ENCODE data around the gene ING5. TPM values are rescaled to one million over a fixed set of nuclear protein-coding genes. Genes with fewer than 3 reads are reported as not detected.

The ING5 gene
- total RNA-seq, 1 experiment from 2014 or later, result 45.9 TPM

DNA sequence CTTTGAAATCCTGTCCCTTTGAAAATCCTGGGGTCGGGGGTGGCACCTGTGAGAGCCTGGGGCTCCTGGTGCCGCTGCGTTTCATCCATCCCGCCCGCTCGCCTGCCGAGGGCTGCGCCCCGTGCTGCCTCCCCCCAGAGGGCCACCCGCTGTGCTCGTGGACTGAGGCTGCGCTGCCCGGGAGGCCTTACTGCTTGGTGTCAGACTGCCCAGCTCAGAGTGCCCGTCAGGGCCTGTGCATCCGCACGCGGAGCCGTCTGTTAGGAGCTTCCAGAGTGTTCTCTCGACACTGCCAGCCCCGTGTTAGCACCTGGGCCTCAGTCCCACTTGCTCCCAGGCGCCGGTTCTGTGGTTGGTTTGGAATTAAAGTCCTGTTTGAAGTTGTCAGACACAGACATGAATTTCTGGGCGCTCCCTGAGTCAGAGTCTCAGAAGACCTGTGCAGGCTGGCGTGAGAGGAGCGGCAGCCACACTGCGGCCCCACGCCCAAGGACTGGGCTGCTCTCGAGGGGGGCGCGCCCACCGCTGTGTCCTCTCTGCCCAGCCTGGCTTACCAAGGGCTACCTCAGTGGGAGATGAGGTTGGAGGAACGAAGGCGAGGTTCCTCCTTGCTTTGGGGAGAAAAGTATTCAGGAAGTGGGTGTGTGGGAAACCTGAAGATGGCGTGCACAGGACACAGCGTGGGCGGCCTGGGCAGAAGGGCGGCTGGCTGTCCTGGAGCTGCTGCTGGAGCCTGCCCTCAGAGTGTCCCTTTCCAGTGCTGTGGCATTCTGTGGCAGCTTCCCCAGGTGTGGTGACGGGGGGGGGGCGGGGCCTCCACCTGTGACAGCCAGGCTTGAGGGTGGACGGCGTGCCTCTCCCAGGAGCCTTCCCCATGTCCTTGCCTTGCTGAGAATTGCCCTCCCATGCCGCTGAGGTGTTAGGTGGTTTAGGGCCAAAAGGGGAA is 29.3 kb upstream of the ING5 start:
- no peak for ATAC-seq
- TF ChIP-seq ELF1 (IDR thresholded peaks at IDR 0.05; ENCODE audit: borderline replicate concordance, low read depth), result no peak
- no peaks in the 10 kb centered on the region for H3K9me3 ChIP-seq (ENCODE audit: control insufficient read depth in 1 of 2, insufficient read depth in 1 of 2, low read depth in 1 of 2, low read length in 2 of 2)
- H2AFZ ChIP-seq (ENCODE audit: low read depth, low read length, poor library complexity, severe bottlenecking), result no peak overlapping the region
- intact Hi-C loops (cut with micrococcal nuclease), result no loop called here
- H3K79me2 ChIP-seq (ENCODE audit: insufficient read depth, low read length), result no peaks in the 10 kb centered on the region
- H3K9ac ChIP-seq (ENCODE audit: low read length), result no peak overlapping the region
- POLR2A ChIA-PET, result no interaction called here
- RAD21 ChIA-PET (ENCODE audit: low non-redundant PET in 1 of 2, low total read pairs in 2 of 2, uncharacterized antibody in 2 of 2, unreplicated experiment in 2 of 2), result no interaction called here
- CTCF ChIA-PET, result no interaction called here
- H4K20me1 ChIP-seq (ENCODE audit: insufficient read depth), result no peaks in the 10 kb centered on the region
- no peak overlapping the region for H3K4me3 ChIP-seq (replicated peaks in 1 of 2; ENCODE audit: low read depth in 1 of 2, low read length in 2 of 2)
- H3K36me3 ChIP-seq (ENCODE audit: control insufficient read depth in 1 of 2, insufficient read depth in 2 of 2, low read length in 2 of 2), result peaks cover 15 to 21% of the 10 kb centered on the region in 2 experiments
- H3K9me2 ChIP-seq (ENCODE audit: insufficient read depth), result no peaks in the 10 kb centered on the region
- BruUV-seq (replicated peaks), result TSS peak; percentile 24
- H3K4me2 ChIP-seq (ENCODE audit: low read length), result no peak overlapping the region
- no peak for DNase-seq (ENCODE audit: low read depth, low spot score)
- H3K4me1 ChIP-seq (ENCODE audit: control insufficient read depth in 1 of 2, insufficient read depth in 2 of 2, low read length in 2 of 2), result peaks cover 0 to 3% of the 10 kb centered on the region in 2 experiments; a peak in 2 of 4 replicates
- H3K27me3 ChIP-seq (ENCODE audit: insufficient read depth, low read length), result no peaks in the 10 kb centered on the region
- no peak overlapping the region for H3K27ac ChIP-seq (ENCODE audit: low read depth, low read length)

GRCh38 chr2:241673189-241673663 is 28.6 kb upstream of the ING5 start:
- no TSS peak for BruUV-seq (replicated peaks)
- H3K9me2 ChIP-seq (ENCODE audit: insufficient read depth), result no peaks in the 10 kb centered on the region
- DNase-seq (ENCODE audit: low read depth, low spot score), result no peak
- intact Hi-C loops (cut with micrococcal nuclease), result no loop called here
- H2AFZ ChIP-seq (ENCODE audit: low read depth, low read length, poor library complexity, severe bottlenecking), result no peak overlapping the region
- H4K20me1 ChIP-seq (ENCODE audit: insufficient read depth), result no peaks in the 10 kb centered on the region
- no peak overlapping the region for H3K27ac ChIP-seq (ENCODE audit: low read depth, low read length)
- H3K4me3 ChIP-seq (replicated peaks in 1 of 2; ENCODE audit: low read depth in 1 of 2, low read length in 2 of 2), result no peak overlapping the region
- H3K27me3 ChIP-seq (ENCODE audit: insufficient read depth, low read length), result no peaks in the 10 kb centered on the region
- no peak for ATAC-seq
- ChIA-PET RAD21 (ENCODE audit: low non-redundant PET in 1 of 2, low total read pairs in 2 of 2, uncharacterized antibody in 2 of 2, unreplicated experiment in 2 of 2) (no interaction called here), CTCF (no interaction called here), POLR2A (no interaction called here)
- H3K9ac ChIP-seq (ENCODE audit: low read length), result no peak overlapping the region
- no peak overlapping the region for H3K4me2 ChIP-seq (ENCODE audit: low read length)
- no peaks in the 10 kb centered on the region for H3K9me3 ChIP-seq (ENCODE audit: control insufficient read depth in 1 of 2, insufficient read depth in 1 of 2, low read depth in 1 of 2, low read length in 2 of 2)
- peaks cover 0 to 3% of the 10 kb centered on the region in 2 experiments; a peak in 2 of 4 replicates for H3K4me1 ChIP-seq (ENCODE audit: control insufficient read depth in 1 of 2, insufficient read depth in 2 of 2, low read length in 2 of 2)
- no peak for TF ChIP-seq POLR2AphosphoS5 (IDR thresholded peaks at IDR 0.05; ENCODE audit: low read depth, low read length)
- no peaks in the 10 kb centered on the region for H3K79me2 ChIP-seq (ENCODE audit: insufficient read depth, low read length)
- H3K36me3 ChIP-seq (ENCODE audit: control insufficient read depth in 1 of 2, insufficient read depth in 2 of 2, low read length in 2 of 2), result peaks cover 15 to 20% of the 10 kb centered on the region in 2 experiments
